HuH-7 (cell line): ENCODE measurements around the gene ALK.

Experiments used
- DNase-seq: peaks from one replicate; pipeline ENCODE4 v3.0.0; 2011; ENCODE audit warnings: low spot score

Gene ALK

GRCh38 chr2:29706171-29706720 lies 215.1 kb downstream of the ALK start:
- DNase-seq, result no peak

GRCh38 chr2:29705616-29706015 lies 215.8 kb downstream of the ALK start:
- DNase-seq, result no peak

- no peak for DNase-seq
These were observed 218.1 kb downstream of the ALK start for GRCh38 chr2:29703336-29703735.

GRCh38 chr2:29702276-29702675 lies 219.1 kb downstream of the ALK start:
- no peak for DNase-seq

GRCh38 chr2:29700560-29700959 lies 220.8 kb downstream of the ALK start:
- no peak for DNase-seq

GRCh38 chr2:29699045-29699444 lies 222.3 kb downstream of the ALK start:
- DNase-seq, result no peak

GRCh38 chr2:29698216-29698615 lies 223.2 kb downstream of the ALK start:
- DNase-seq, result no peak

- DNase-seq, result no peak
These were observed 223.7 kb downstream of the ALK start for GRCh38 chr2:29697715-29698114.

GRCh38 chr2:29697181-29697580 lies 224.2 kb downstream of the ALK start:
- no peak for DNase-seq

GRCh38 chr2:29694741-29695140 lies 226.6 kb downstream of the ALK start:
- DNase-seq, result no peak

- DNase-seq, result no peak
These were observed 229.9 kb downstream of the ALK start for GRCh38 chr2:29691391-29691950.

GRCh38 chr2:29689666-29690065 lies 231.7 kb downstream of the ALK start:
- DNase-seq, result no peak

GRCh38 chr2:29688429-29688828 lies 233.0 kb downstream of the ALK start:
- DNase-seq, result no peak

- no peak for DNase-seq
These were observed 234.3 kb downstream of the ALK start for GRCh38 chr2:29687121-29687520.

GRCh38 chr2:29676886-29677453 lies 244.4 kb downstream of the ALK start:
- no peak for DNase-seq

- no peak for DNase-seq
These were observed 256.8 kb downstream of the ALK start for GRCh38 chr2:29664578-29664977.

- DNase-seq, result no peak
These were observed 258.1 kb downstream of the ALK start for GRCh38 chr2:29663268-29663667.

- no peak for DNase-seq
These were observed 258.5 kb downstream of the ALK start for GRCh38 chr2:29662861-29663260.

GRCh38 chr2:29660201-29660600 lies 261.2 kb downstream of the ALK start:
- no peak for DNase-seq

- DNase-seq, result no peak
These were observed 262.2 kb downstream of the ALK start for GRCh38 chr2:29659178-29659577.

- DNase-seq, result no peak
These were observed 263.7 kb downstream of the ALK start for GRCh38 chr2:29657674-29658073.

GRCh38 chr2:29655391-29656086 lies 265.8 kb downstream of the ALK start:
- DNase-seq, result no peak

- DNase-seq, result no peak
These were observed 270.7 kb downstream of the ALK start for GRCh38 chr2:29650631-29651097.
